SU-DHL-6 (cell line): ENCODE results near the gene BRDT.

ENCODE experiments used
- H2AFZ ChIP-seq: fragments of 200-600 bp; sonication (generic); 2 replicates; pipeline ENCODE4 v1.6.1; 2014; ENCODE audit warnings: low read depth, mild to moderate bottlenecking, moderate library complexity, mixed read lengths, antibody characterized with exemption, low read length; ENCODE audit not compliant: severe bottlenecking
- H3F3A ChIP-seq: fragments of 200-600 bp; shearing (Covaris generic); 2 replicates; pipeline ENCODE4 v1.6.0; 2016; ENCODE audit warnings: antibody characterized with exemption, mild to moderate bottlenecking; ENCODE audit not compliant: insufficient read depth
- H3K27ac ChIP-seq: fragments of 200-600 bp; sonication (generic); 2 replicates; pipeline ENCODE4 v1.5.1; 2016; ENCODE audit warnings: low read depth, mild to moderate bottlenecking, low read length, moderate library complexity, mixed read lengths
- H3K27me3 ChIP-seq: fragments of 200-600 bp; sonication (generic), shearing (Covaris generic); 2 replicates; pipeline ENCODE4 v1.6.0; 2014; ENCODE audit warnings: mild to moderate bottlenecking, low read length
- H3K36me3 ChIP-seq: fragments of 200-600 bp; sonication (generic); 2 replicates; pipeline ENCODE4 v1.6.1; 2014; ENCODE audit warnings: mild to moderate bottlenecking, low read length, mixed read lengths
- H3K4me2 ChIP-seq: fragments of 300-600, 200-600 bp; shearing (Covaris generic), sonication (generic); 2 replicates; pipeline ENCODE4 v1.6.0; 2014; ENCODE audit warnings: low read length, low read depth, mild to moderate bottlenecking; ENCODE audit not compliant: poor library complexity, severe bottlenecking
- H3K4me3 ChIP-seq: fragments of 200-600 bp; sonication (generic); 2 replicates; pipeline ENCODE4 v1.5.1; 2014; ENCODE audit warnings: antibody characterized with exemption, low read length, mild to moderate bottlenecking, mixed read lengths; ENCODE audit not compliant: insufficient read depth, poor library complexity, severe bottlenecking
- H3K79me2 ChIP-seq: fragments of 200-600 bp; sonication (generic); 2 replicates; pipeline ENCODE4 v1.6.1; 2014; ENCODE audit warnings: mild to moderate bottlenecking, low read length, moderate library complexity; ENCODE audit not compliant: insufficient read depth
- H3K9ac ChIP-seq: fragments of 200-600 bp; sonication (generic); 2 replicates; pipeline ENCODE4 v1.7.0; 2014; ENCODE audit warnings: mild to moderate bottlenecking, low read length
- H3K9me2 ChIP-seq: fragments of 200-600 bp; sonication (generic); replicated peaks from 2 replicates; pipeline ENCODE4 v1.6.1; 2014; ENCODE audit warnings: low read length; ENCODE audit not compliant: insufficient read depth
- H3K9me3 ChIP-seq: fragments of 200-600 bp; sonication (generic); 2 replicates; pipeline ENCODE4 v1.6.1; 2014; ENCODE audit warnings: low read length, mixed read lengths; ENCODE audit not compliant: insufficient read depth
- H4K20me1 ChIP-seq: fragments of 200-600 bp; sonication (generic); 2 replicates; pipeline ENCODE4 v1.6.1; 2014; ENCODE audit warnings: low read depth, mild to moderate bottlenecking, antibody characterized with exemption, low read length, moderate library complexity, mixed read lengths
- EZH2phosphoT487 ChIP-seq: fragments of 200-600 bp; sonication (generic), shearing (Covaris generic); conservative IDR thresholded peaks from 2 replicates; pipeline ENCODE4 v1.6.1; 2018; ENCODE audit warnings: mild to moderate bottlenecking, antibody characterized with exemption, low read length, moderate library complexity, mixed read lengths
- TF ChIP-seq, protein P1 (sequence below): fragments of 200-600 bp; sonication (generic); IDR thresholded peaks from one replicate; pipeline ENCODE4 v1.5.1; 2017; ENCODE audit warnings: antibody characterized with exemption, mild to moderate bottlenecking, low read length, moderate library complexity; ENCODE audit not compliant: insufficient read depth, poor library complexity, severe bottlenecking

Gene BRDT

DNA sequence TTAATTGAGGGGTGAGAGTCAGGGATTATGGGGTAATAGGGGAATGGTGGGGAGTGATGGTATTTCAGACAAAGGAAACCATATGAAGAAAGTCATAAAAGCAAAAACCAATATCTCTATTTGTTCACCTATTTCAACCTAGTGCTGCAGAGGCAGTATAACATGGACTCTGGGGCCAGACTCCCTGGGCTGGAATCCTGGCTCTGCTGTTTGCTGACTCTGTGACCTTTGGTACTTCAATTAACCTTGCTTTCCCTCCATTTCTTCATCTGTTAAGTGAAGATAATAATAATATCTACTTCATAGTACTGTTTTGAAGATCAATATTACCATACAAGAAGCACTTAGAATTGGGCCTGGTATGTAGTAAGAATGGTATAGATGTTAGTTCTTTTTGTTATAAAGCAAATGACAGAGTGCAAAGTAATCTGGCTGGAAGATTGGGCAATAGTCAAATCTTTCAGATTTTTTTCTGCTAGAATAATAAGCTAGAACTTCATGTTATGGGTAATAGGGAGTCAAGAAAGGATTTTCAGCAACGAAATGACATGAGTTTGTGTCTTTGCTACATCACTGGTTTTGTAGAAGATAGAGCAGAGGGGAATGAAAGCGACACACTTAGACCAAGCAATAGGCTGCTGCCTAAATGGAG lies 89.6 kb downstream of the BRDT start:
- H3K9me3 ChIP-seq: no peaks in the 10 kb centered on the region
- no peaks in the 10 kb centered on the region for H3K27me3 ChIP-seq
- no peak overlapping the region for H3K27ac ChIP-seq
- no peaks in the 10 kb centered on the region for H3K79me2 ChIP-seq
- no peak overlapping the region for H2AFZ ChIP-seq
- no peaks in the 10 kb centered on the region for H3K36me3 ChIP-seq
- no peaks in the 10 kb centered on the region for H4K20me1 ChIP-seq
- H3K4me2 ChIP-seq: no peak overlapping the region
- no peak overlapping the region for H3K9ac ChIP-seq
- H3K4me3 ChIP-seq: no peak overlapping the region
- no peaks in the 10 kb centered on the region for H3K9me2 ChIP-seq
- no peaks in the 10 kb centered on the region for H3F3A ChIP-seq
- no peak for TF ChIP-seq EZH2phosphoT487

DNA sequence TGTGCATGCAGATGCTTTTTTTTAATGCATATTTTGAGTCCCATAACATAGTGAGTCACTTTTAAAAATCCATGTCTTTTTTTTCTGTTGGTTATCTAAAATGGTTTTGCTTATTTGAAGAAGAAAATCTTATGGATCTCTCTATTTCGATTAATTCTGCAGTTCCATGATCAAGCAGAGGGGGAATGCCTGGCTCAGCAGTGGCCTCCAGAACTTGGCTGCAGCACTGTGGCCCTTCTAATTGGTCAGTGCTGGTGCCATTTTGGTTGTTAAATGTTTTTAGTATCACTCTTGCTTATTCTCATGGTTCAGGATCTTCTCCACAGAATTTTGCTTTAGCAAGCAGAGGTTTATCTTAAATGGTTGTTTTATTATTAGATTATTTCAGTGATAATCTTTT lies 91.8 kb downstream of the BRDT start:
- TF ChIP-seq, protein P1, sequence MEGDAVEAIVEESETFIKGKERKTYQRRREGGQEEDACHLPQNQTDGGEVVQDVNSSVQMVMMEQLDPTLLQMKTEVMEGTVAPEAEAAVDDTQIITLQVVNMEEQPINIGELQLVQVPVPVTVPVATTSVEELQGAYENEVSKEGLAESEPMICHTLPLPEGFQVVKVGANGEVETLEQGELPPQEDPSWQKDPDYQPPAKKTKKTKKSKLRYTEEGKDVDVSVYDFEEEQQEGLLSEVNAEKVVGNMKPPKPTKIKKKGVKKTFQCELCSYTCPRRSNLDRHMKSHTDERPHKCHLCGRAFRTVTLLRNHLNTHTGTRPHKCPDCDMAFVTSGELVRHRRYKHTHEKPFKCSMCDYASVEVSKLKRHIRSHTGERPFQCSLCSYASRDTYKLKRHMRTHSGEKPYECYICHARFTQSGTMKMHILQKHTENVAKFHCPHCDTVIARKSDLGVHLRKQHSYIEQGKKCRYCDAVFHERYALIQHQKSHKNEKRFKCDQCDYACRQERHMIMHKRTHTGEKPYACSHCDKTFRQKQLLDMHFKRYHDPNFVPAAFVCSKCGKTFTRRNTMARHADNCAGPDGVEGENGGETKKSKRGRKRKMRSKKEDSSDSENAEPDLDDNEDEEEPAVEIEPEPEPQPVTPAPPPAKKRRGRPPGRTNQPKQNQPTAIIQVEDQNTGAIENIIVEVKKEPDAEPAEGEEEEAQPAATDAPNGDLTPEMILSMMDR: no peak
- no peak for TF ChIP-seq EZH2phosphoT487

DNA sequence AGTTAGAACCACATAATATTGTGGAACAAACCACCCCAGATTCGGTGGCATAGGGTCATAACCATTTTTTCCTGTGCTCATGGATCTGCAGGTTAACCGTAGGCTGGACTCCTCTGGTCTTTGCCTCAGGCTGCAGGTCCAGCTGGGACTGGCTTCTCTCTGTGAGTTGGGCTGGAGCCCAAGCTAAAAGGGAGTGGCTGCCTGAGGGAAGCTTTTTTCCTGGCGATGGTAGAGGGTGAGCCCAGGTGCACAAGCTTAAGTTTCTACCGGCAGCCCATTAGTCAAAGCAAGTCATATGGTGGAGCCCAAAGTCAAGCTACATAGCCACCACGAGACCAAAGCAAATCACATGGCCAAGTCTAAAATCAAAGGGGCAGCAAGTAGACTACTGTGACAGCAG lies 94.4 kb downstream of the BRDT start:
- H3K4me3 ChIP-seq: no peak overlapping the region
- H3K4me2 ChIP-seq: no peak overlapping the region
- H3K9me3 ChIP-seq: no peaks in the 10 kb centered on the region
- H3F3A ChIP-seq: no peaks in the 10 kb centered on the region
- no peaks in the 10 kb centered on the region for H3K9me2 ChIP-seq
- TF ChIP-seq, protein P1: no peak
- H2AFZ ChIP-seq: no peak overlapping the region
- H3K27me3 ChIP-seq: no peaks in the 10 kb centered on the region
- no peaks in the 10 kb centered on the region for H4K20me1 ChIP-seq
- no peaks in the 10 kb centered on the region for H3K36me3 ChIP-seq
- H3K79me2 ChIP-seq: no peaks in the 10 kb centered on the region
- H3K27ac ChIP-seq: no peak overlapping the region
- H3K9ac ChIP-seq: no peak overlapping the region

More for the DNA sequence above, 91.8 kb downstream of the BRDT start:
- no peak overlapping the region for H3K4me3 ChIP-seq
- no peaks in the 10 kb centered on the region for H3K9me3 ChIP-seq
- H3K27ac ChIP-seq: no peak overlapping the region
- no peak overlapping the region for H3K4me2 ChIP-seq
- no peak overlapping the region for H2AFZ ChIP-seq
- no peaks in the 10 kb centered on the region for H3F3A ChIP-seq
- H3K9ac ChIP-seq: no peak overlapping the region
- no peaks in the 10 kb centered on the region for H4K20me1 ChIP-seq
- H3K36me3 ChIP-seq: no peaks in the 10 kb centered on the region
- no peaks in the 10 kb centered on the region for H3K27me3 ChIP-seq
- no peaks in the 10 kb centered on the region for H3K79me2 ChIP-seq
- H3K9me2 ChIP-seq: no peaks in the 10 kb centered on the region

GRCh38 chr1:92045766-92046495 lies 96.7 kb downstream of the BRDT start:
- H3K9me2 ChIP-seq: no peaks in the 10 kb centered on the region
- no peak overlapping the region for H3K27ac ChIP-seq
- no peak overlapping the region for H2AFZ ChIP-seq
- H3K9me3 ChIP-seq: no peaks in the 10 kb centered on the region
- no peaks in the 10 kb centered on the region for H3K27me3 ChIP-seq
- no peaks in the 10 kb centered on the region for H3K79me2 ChIP-seq
- H3K4me3 ChIP-seq: no peak overlapping the region
- no peak for TF ChIP-seq EZH2phosphoT487
- TF ChIP-seq, protein P1: no peak
- no peaks in the 10 kb centered on the region for H4K20me1 ChIP-seq
- no peaks in the 10 kb centered on the region for H3K36me3 ChIP-seq
- H3K4me2 ChIP-seq: no peak overlapping the region
- H3K9ac ChIP-seq: no peak overlapping the region
- no peaks in the 10 kb centered on the region for H3F3A ChIP-seq
